HG03280 (cell line): ENCODE results near the gene TRABD2B.

Experiments
- ATAC-seq: cut with Tn5 transposase; IDR thresholded peaks from one replicate; pipeline ENCODE4 v1.9.1; 2021; ENCODE audit warnings: mild to moderate bottlenecking, moderate library complexity; ENCODE audit not compliant: unreplicated experiment

TRABD2B gene

GRCh38 chr1:47837056-47837830 is 159.9 kb downstream of the TRABD2B start:
- no peak for ATAC-seq

- no peak for ATAC-seq
Measured at GRCh38 chr1:47835409-47835808, 161.8 kb downstream of the TRABD2B start.

- ATAC-seq = no peak
Measured at GRCh38 chr1:47834326-47834725, 162.9 kb downstream of the TRABD2B start.

DNA sequence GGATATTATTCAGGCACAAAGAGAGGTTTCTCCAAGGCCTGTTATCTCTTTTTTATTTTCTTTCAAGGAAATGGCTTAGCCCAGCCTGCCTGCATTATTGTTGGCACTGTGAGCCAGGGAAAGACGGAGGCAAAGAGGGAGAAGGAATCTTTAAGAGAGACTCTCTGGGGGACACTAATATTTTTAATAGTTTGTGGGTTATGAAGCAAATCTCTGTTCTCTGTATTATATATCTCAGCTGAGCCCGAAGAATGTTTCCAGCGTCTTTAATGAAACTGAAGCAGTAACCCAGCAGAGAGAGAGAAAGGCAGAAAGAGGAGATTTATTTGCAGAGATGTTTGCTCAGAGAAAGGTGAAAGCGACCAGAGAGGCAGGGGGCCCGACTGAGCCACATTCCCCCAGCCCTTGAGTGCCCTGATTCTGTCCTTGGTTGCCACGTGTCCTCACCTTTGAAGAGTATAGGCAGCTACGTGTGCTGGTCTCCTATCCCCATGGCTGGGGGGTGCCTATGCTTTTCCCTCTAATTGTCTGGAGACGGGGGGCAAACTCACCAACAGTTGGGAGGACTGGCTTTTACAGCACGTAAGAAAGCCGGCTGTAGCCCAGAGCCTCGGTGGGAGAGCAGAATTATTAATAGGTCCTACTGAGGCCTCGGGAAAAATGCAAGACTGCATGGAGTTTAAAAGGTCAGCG is 166.4 kb downstream of the TRABD2B start:
- no peak for ATAC-seq

DNA sequence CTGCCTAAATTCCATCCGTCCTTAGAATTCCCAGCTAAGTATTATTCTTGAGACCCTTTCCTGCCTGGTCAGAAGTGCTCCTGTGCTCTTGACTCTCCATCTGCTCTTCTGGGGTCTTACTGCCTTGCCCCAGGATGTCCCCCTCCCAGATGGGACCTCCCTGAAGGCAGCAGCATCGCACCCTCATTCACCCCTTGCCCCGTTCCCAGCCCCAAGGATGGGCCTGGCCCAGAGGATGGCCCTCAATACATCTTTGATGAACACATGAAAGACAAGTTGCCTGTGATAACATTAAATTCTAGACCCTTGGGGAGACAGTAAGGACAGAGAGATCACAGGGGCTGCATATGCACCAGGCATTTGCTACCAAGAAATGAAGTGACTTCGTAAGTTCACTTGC is 167.2 kb downstream of the TRABD2B start:
- no peak for ATAC-seq

DNA sequence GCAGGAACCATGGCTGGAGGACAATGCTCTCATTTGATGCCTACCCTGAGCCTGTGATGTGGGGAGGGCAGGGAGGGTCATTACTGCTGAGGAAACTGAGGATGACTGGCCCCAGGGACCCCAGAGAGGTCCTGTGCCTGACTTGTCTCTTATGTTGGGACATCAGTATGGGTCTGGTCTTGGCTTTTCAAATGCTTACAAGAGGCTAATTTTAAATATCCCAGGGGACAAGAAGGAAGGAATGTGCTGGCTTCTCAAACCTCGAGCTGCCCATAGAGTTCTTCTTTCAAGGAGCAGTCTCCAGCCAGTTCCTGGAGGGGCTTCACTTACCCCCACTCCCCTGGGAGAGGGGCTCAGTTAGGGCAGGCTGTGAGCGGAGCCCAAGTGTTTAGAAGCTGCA is 168.2 kb downstream of the TRABD2B start:
- no peak for ATAC-seq

- no peak for ATAC-seq
Measured at GRCh38 chr1:47827109-47827508, 170.1 kb downstream of the TRABD2B start.

DNA sequence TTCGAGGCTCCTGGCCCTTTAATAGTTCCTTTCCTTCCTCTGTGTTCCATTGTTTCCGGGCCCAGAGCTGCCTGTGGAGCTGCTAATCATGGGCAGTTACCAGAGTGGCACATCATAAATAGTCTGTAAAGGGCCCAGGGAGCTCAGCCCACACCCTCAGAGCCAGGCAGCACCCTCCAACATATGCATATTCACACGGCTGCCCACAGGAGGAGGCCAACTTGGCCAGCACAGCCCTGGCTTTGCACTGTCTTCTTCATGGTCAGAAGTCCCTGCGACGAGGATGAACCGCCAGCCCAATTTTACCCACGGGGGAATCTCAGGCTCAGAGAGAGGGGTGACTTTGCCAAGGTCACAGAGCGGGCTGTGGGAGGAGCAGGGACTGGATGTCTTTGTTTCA is 172.5 kb downstream of the TRABD2B start:
- ATAC-seq = no peak

DNA sequence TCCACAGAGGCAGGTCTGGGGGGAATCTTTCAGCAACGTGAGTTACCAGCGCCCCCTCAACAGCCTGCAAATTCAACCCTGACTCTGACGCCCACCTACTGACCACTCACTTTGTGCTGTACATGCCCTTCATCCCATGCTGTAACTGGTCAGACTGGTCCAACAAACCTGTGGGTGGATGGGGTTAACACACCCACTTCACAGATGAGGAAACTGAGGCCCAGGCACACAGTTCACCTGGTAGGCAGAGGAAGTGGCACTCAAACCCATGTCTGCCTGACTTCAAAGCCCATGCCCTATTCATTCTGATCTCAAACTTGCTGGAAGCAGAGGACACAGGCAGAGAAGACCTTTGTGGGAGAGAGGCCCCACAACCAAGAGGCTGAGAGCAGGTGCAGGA is 172.9 kb downstream of the TRABD2B start:
- ATAC-seq = no peak

DNA sequence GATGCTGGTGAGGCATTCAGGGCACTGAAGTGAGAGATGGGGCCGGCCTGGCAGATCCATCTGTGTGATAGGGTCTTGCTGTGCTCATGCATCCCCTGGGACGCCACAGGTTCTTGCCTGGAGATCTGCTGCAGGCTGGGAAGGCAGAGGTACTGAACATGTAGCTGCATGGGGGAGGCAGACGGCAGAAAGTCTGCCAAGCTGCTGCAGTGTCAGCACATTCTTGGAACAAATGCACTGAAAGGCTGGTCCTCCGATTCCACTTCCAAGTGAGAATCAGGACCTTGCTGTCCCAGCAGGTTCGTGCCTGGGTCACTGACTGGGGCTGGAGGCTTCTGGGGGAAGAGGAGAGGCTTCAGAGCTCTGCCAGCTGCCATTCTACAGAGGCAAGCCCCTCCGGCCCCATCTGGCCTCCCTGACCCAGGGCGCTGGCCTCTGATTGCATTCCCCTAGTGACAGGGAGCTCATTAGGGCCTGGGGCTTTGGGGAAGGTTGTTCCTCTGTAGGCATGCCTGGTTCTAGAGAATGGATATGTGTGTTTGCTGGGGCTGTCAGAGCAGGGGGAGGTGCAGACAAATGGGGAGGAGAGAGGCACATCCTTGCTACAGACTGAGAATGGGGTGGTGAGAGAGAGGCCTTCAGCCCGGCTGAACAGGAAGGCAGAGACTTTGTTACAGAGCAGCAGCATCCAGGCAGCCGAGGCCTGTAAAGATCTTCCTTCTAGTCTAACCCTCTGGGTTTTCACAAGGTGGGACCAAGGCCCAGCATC is 174.0 kb downstream of the TRABD2B start:
- no peak for ATAC-seq

GRCh38 chr1:47821760-47822159 is 175.4 kb downstream of the TRABD2B start:
- ATAC-seq = no peak

DNA sequence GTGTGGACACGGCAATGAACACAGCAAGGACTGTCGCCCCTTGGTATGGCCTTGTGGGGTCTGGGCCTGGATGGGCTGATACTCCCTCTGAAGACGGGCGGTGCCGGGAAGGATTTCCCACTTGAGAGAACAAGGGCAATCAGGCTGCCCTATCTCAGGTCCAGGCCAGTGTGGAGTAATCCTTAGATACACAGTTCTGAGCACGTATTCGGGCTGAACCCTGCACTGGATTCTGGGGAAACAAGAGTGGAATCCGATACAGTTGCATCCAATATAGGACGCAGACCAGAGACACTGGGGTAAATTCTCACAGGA is 177.7 kb downstream of the TRABD2B start:
- no peak for ATAC-seq

GRCh38 chr1:47818682-47819573 is 178.3 kb downstream of the TRABD2B start:
- no peak for ATAC-seq

- no peak for ATAC-seq
Measured at GRCh38 chr1:47817861-47818260, 179.3 kb downstream of the TRABD2B start.

DNA sequence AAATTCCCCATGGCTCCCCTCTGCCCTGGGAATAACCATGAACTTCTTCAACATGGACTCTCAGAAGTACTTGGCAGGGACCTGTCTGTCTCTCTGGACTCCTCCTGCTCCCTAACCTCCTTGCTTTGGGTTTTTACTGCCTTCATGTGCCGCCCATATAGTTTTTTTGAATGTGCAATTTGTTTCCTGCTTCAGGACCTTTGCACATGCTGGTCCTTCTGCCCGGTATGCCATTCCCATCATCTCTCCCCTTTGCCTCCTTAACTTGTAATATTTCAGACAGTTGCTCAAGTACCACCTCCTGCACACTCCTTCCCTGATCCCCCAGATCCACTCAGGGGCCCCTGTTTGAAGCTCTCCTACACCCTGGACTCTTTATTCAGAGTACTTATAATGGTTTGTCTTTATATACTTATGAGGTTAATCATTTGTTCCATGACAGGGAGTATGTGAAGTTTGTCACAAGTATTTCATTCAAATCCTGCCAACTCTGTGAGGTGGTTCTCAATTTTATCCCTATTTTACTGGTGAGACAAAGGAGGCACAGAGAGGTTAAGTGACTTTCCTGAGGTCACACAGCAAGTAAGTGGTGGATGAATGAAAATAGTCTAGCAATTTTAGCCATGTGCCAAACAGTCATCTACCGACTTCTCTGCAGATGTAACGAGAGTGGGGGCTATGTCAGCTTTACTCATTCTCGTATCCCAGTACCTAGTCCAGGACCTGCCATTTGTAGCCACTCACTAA is 180.7 kb downstream of the TRABD2B start:
- ATAC-seq = no peak

DNA sequence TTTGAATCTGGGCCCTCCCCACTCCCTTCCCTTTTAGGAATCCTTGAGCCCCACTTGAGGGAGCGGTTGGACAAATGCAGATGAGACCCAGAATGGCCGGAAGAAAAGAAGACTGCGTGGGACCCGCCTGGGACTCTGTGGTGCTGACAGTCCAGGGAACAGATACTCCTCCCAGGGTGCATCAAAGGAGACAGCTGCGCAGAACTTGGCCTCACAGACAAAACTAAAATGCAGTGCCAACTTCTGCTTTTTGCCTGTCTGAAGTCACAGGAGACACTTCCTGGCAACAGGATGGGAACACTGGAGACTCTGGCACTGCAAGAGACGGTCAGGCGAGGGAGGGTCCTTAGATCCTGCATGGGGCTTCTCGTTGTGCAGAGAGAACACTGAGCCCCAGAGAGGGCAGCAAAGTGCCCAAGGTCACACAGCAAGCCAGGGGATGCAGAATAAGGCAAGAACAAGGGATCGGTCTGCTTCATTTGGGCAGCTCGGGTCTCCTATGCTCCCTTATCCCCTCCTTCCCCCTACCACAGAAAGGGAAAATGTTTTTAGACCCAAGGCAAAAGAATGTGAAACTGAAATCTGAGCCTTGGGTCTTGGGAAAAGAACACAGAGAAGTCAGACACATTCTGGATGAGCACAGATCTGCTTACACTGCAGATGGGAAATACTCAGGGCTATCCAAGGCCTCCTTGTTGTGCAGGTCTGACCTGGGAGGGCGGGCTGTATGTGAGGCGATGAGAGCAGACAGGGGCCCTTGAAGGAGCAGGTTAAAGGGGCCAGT is 182.4 kb downstream of the TRABD2B start:
- no peak for ATAC-seq

DNA sequence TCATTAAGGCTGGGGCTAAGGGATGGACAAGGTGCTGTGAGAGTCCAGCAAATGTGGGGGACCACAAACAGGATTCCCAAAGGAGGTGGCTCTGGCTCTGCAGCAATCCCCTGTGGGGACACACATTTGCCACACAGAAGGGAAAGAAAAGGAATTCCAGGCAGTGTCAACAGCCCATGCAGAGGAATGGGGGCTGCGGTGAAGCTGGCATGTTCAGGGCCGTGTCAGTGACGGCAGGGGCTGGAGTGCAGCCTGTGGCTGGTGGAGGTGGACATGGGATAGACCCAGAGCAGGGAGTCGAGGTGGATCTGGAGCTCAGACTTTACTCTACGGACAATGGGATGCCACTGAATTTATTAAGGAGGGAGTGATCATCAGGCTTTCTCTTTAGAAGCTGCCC is 183.2 kb downstream of the TRABD2B start:
- ATAC-seq = no peak

GRCh38 chr1:47812904-47813514 is 184.2 kb downstream of the TRABD2B start:
- no peak for ATAC-seq
